GM12878 (cell line): Measurements from ENCODE around the gene IFT81. TPM values are rescaled to one million over a fixed set of nuclear protein-coding genes. Genes with fewer than 3 reads are reported as not detected.

Experiments used
- ATAC-seq: fragments of 200-7000 bp; cut with Tn5 transposase; 3 replicates; pipeline ENCODE4 v1.9.1; 2020; ENCODE audit warnings: mild to moderate bottlenecking, moderate library complexity
- BruUV-seq: library from RNA; stranded (reverse); fragments of 400-500 nt; replicated peaks from 2 replicates; lab custom pipeline; 2021; lab: Mats Ljungman, UMichigan
- CTCF ChIA-PET: fragments of 300-600 bp; sonication (Branson Sonifier 250); formaldehyde crosslinking; extraction: SDS; loops from one replicate; lab custom pipeline; 2021; ENCODE audit warnings: inconsistent platforms; lab: Yijun Ruan, JAX
- POLR2A ChIA-PET: fragments of 350-600 bp; formaldehyde crosslinking; extraction: SDS; loops from one replicate; lab custom pipeline; 2021; ENCODE audit warnings: inconsistent platforms; lab: Charles Lee
- RAD21 ChIA-PET: fragments of 300-600 bp; sonication (Branson Sonifier 250); formaldehyde crosslinking; loops from one replicate; lab custom pipeline; 2023; ENCODE audit warnings: antibody characterized with exemption; ENCODE audit not compliant: unreplicated experiment; lab: Charles Lee
- SMC1A ChIA-PET: fragments of 300-600 bp; sonication (Branson Sonifier 250); formaldehyde crosslinking; loops from one replicate; lab custom pipeline; 2023; ENCODE audit not compliant: unreplicated experiment, uncharacterized antibody; lab: Charles Lee
- DNase-seq: peaks from one replicate; pipeline ENCODE4 v3.0.0-alpha.2; 2011; ENCODE audit warnings: low read depth, low spot score
- FAIRE-seq: peaks from 3 replicates; lab custom pipeline; 2011; peaks lifted over from hg19 to GRCh38; lab: Jason Lieb, UNC
- H2AFZ ChIP-seq: 2 replicates; pipeline ENCODE4 v1.6.0; 2011; ENCODE audit warnings: low read depth, low read length, control low read depth; ENCODE audit not compliant: control insufficient read depth
- H3K27ac ChIP-seq: 2 replicates; pipeline ENCODE4 v1.5.1; 2011; ENCODE audit warnings: control low read depth; ENCODE audit not compliant: control insufficient read depth, insufficient read depth
- H3K27me3 ChIP-seq, 2 experiments: replicated peaks in 1 of 2; 2 replicates each; pipeline versions ENCODE4 v1.6.0 to v1.6.1; 2011; ENCODE audit warnings: low read length in 1 of 2; ENCODE audit not compliant: control insufficient read depth in 2 of 2, insufficient read depth in 2 of 2
- H3K36me3 ChIP-seq, 2 experiments: 2 replicates each; pipeline ENCODE4 v1.5.1; 2011; ENCODE audit warnings: low read length in 1 of 2; ENCODE audit not compliant: control insufficient read depth in 2 of 2, insufficient read depth in 2 of 2
- H3K4me1 ChIP-seq: 2 replicates; pipeline ENCODE4 v1.6.1; 2011; ENCODE audit warnings: mild to moderate bottlenecking, low read length, moderate library complexity, mixed read lengths; ENCODE audit not compliant: control insufficient read depth, insufficient read depth
- H3K4me2 ChIP-seq: 2 replicates; pipeline ENCODE4 v1.6.0; 2011; ENCODE audit warnings: control low read depth; ENCODE audit not compliant: control insufficient read depth, insufficient read depth
- H3K4me3 ChIP-seq: fragments of 200-600 bp; sonication (generic); 2 replicates; pipeline ENCODE4 v1.5.1; 2016
- H3K79me2 ChIP-seq: 2 replicates; pipeline ENCODE4 v1.6.0; 2011; ENCODE audit warnings: low read length; ENCODE audit not compliant: control insufficient read depth, insufficient read depth
- H3K9ac ChIP-seq: 2 replicates; pipeline ENCODE4 v1.8.0; 2011; ENCODE audit warnings: low read length, control low read depth, mixed read lengths; ENCODE audit not compliant: control insufficient read depth, insufficient read depth
- H3K9me3 ChIP-seq: replicated peaks from 3 replicates; pipeline ENCODE4 v1.5.1; 2011; ENCODE audit warnings: mild to moderate bottlenecking, low read length; ENCODE audit not compliant: control insufficient read depth, insufficient read depth
- H4K20me1 ChIP-seq: 2 replicates; pipeline ENCODE4 v1.6.0; 2011; ENCODE audit not compliant: control insufficient read depth, insufficient read depth
- ATF3 ChIP-seq: IDR thresholded peaks from 2 replicates; pipeline ENCODE4 v1.6.1; 2011; ENCODE audit warnings: low read depth, mild to moderate bottlenecking, low read length, moderate library complexity, borderline replicate concordance; ENCODE audit errors: extremely low read depth
- CBX3 ChIP-seq: fragments of 200-600 bp; sonication (generic); IDR thresholded peaks from 2 replicates; pipeline ENCODE4 v1.6.1; 2016; ENCODE audit warnings: low read depth, borderline replicate concordance
- CEBPB ChIP-seq, 2 experiments: fragments of 150-350 bp in 1 of 2; IDR thresholded peaks; 2 replicates each; pipeline ENCODE4 v1.6.1; 2012 to 2014; ENCODE audit warnings: low read depth in 2 of 2, low read length in 2 of 2, borderline replicate concordance in 1 of 2, inconsistent platforms in 1 of 2
- CHD1 ChIP-seq: IDR thresholded peaks from 2 replicates; pipeline ENCODE4 v1.6.1; 2012; ENCODE audit warnings: low read depth, low read length, improper control_type of control experiment
- E2F8 ChIP-seq: fragments of 450-650 bp; IDR thresholded peaks from 2 replicates; pipeline ENCODE4 v1.6.1; 2018; ENCODE audit warnings: mild to moderate bottlenecking, low read depth, moderate library complexity; ENCODE audit not compliant: partially characterized antibody
- ELK1 ChIP-seq: IDR thresholded peaks from 2 replicates; pipeline ENCODE4 v1.6.1; 2012; ENCODE audit warnings: low read depth, low read length, improper control_type of control experiment
- FOS ChIP-seq: IDR thresholded peaks from 3 replicates; pipeline ENCODE4 v1.6.1; 2011; ENCODE audit warnings: borderline replicate concordance; ENCODE audit not compliant: insufficient read length; ENCODE audit errors: extremely low read depth
- FOXK2 ChIP-seq: fragments of 450-650 bp; IDR thresholded peaks from 2 replicates; pipeline ENCODE4 v1.6.1; 2017; ENCODE audit warnings: mild to moderate bottlenecking, moderate library complexity
- IKZF1 ChIP-seq: fragments of 450-650 bp; conservative IDR thresholded peaks from 2 replicates; pipeline ENCODE4 v1.6.1; 2017; ENCODE audit warnings: antibody characterized with exemption, mild to moderate bottlenecking
- IRF3 ChIP-seq: fragments of 450-650 bp; IDR thresholded peaks from 2 replicates; pipeline ENCODE4 v1.6.1; 2014; ENCODE audit warnings: mild to moderate bottlenecking
- JUND ChIP-seq: IDR thresholded peaks from 2 replicates; pipeline ENCODE4 v1.6.1; 2012; ENCODE audit warnings: low read depth, mild to moderate bottlenecking, low read length, improper control_type of control experiment, moderate library complexity
- LARP7 ChIP-seq: fragments of 450-650 bp; IDR thresholded peaks from 2 replicates; pipeline ENCODE4 v1.6.1; 2017; ENCODE audit warnings: mild to moderate bottlenecking
- MAX ChIP-seq: IDR thresholded peaks from 2 replicates; pipeline ENCODE4 v1.6.1; 2012; ENCODE audit warnings: low read depth, low read length, improper control_type of control experiment
- NFXL1 ChIP-seq: fragments of 450-650 bp; IDR thresholded peaks from 2 replicates; pipeline ENCODE4 v1.6.1; 2017; ENCODE audit warnings: antibody characterized with exemption, mild to moderate bottlenecking, borderline replicate concordance
- RBBP5 ChIP-seq: fragments of 200-600 bp; sonication (generic); conservative IDR thresholded peaks from 2 replicates; pipeline ENCODE4 v1.6.1; 2016
- SMAD1 ChIP-seq: fragments of 450-650 bp; IDR thresholded peaks from 2 replicates; pipeline ENCODE4 v1.6.1; 2018; ENCODE audit warnings: mild to moderate bottlenecking, low read depth; ENCODE audit not compliant: partially characterized antibody
- YBX1 ChIP-seq: fragments of 450-650 bp; IDR thresholded peaks from 2 replicates; pipeline ENCODE4 v1.6.1; 2016; ENCODE audit warnings: antibody characterized with exemption
- YY1 ChIP-seq: IDR thresholded peaks from 2 replicates; pipeline ENCODE4 v1.6.1; 2011; ENCODE audit warnings: low read depth, mild to moderate bottlenecking, low read length
- ZSCAN29 ChIP-seq: fragments of 450-650 bp; IDR thresholded peaks from 2 replicates; pipeline ENCODE4 v1.6.1; 2017; ENCODE audit warnings: mild to moderate bottlenecking, moderate library complexity
- WGBS: methylation state at CpG from one replicate; pipeline ENCODE4 v1.1.6; 2016; ENCODE audit warnings: low lambda C conversion rate; ENCODE audit not compliant: insufficient replicate concordance, insufficient coverage; ENCODE audit errors: missing lambda C conversion rate; 5-methylcytosine and 5-hydroxymethylcytosine counted together
- in situ Hi-C: fragments of 300-500 bp; cut with MboI; formaldehyde crosslinking; loops from 9 replicates; pipeline ENCODE4 v1.14.3; 2018; ENCODE audit warnings: mixed read lengths
- intact Hi-C: fragments of 100-400 bp; cut with micrococcal nuclease; formaldehyde crosslinking; loops from one replicate; pipeline ENCODE4 v1.14.2; 2022; ENCODE audit not compliant: unreplicated experiment
- polyA plus RNA-seq, 11 experiments: library from polyadenylated mRNA; depleted of rRNA in 4 of 11; unstranded in 6 of 11; stranded (reverse) in 5 of 11; fragments of >200 nt; fragmentation: Nextera tagmentation in 4 of 11; fragmentation: Illumina TruSeq in 1 of 11; extraction: Ambion mirVana in 4 of 11; extraction: Trizol in 1 of 11; gene quantifications; 1 replicate in 1 of 11; 2 replicates in 10 of 11; pipeline versions ENCODE4 v1.2.1 to v1.2.3, GENCODE V29; 2011 to 2016; ENCODE audit warnings: inconsistent platforms in 2 of 11, missing spikeins in 2 of 11, low read depth in 1 of 11
- total RNA-seq, 4 experiments: library from RNA; depleted of rRNA in 3 of 4; stranded (reverse); fragments of >200 nt in 3 of 4; fragmentation: Illumina TruSeq in 1 of 4; extraction: Trizol in 1 of 4; gene quantifications; 2 replicates each; pipeline versions ENCODE4 v1.2.1 to v1.2.3, GENCODE V29; 2013 to 2021

The IFT81 gene
- total and polyA plus RNA-seq, 10 of the 15 experiments (the other 5 are each of a cell fraction or from before 2014, with no cell fraction given) = 4.1 to 9.9 (median 5.6) TPM

- no peak for TF ChIP-seq CBX3
Observed at GRCh38 chr12:110244372-110244771, 120.2 kb downstream of the IFT81 start (continued).

- Histone ChIP-seq H3K9ac (no peak overlapping the region; the same call in 1 of the 2 replicates), H3K36me3 (no peaks in the 10 kb centered on the region), H3K4me3 (no peak overlapping the region), H4K20me1 (no peaks in the 10 kb centered on the region), H3K9me3 (no peaks in the 10 kb centered on the region), H3K4me2 (no peak overlapping the region), H2AFZ (no peak overlapping the region), H3K27me3 (no peaks in the 10 kb centered on the region), H3K27ac (no peak overlapping the region), H3K4me1 (peaks cover 5% of the 10 kb centered on the region; the same call in 1 of the 2 replicates), H3K79me2 (no peaks in the 10 kb centered on the region)
- BruUV-seq = no TSS peak
- intact Hi-C loops = loop anchor here (1.0 kb wide), 1 partner anchor 145 kb away; no protein-coding TSS in a partner anchor
- in situ Hi-C loops = loop anchor here (5.0 kb wide), 1 partner anchor 143 kb away; no protein-coding TSS in a partner anchor
- no peak for FAIRE-seq
- ATAC-seq = no peak
- no peak for DNase-seq
- ChIA-PET CTCF (interaction anchor here (1.0 to 4.0 kb wide), 6 partner anchors 12 to 232 kb away, joined by 3 to 21 read pairs (median 4); no protein-coding TSS in a partner anchor), RAD21 (interaction anchor here (0.8 to 1.5 kb wide), 3 partner anchors 79 to 143 kb away, joined by 3 to 8 read pairs (median 3); no protein-coding TSS in a partner anchor), POLR2A (no interaction called here), SMC1A (interaction anchor here (0.6 to 1.1 kb wide), 4 partner anchors 70 to 221 kb away, joined by 3 to 4 read pairs (median 3); no protein-coding TSS in a partner anchor)
- WGBS = 64% methylated on average over 8 of the region's 8 CpGs
- TF ChIP-seq ATF3 = no peak
- TF ChIP-seq CHD1 = no peak
- no peak for TF ChIP-seq YBX1
- TF ChIP-seq ZSCAN29 = no peak
- TF ChIP-seq IRF3 = no peak
- no peak for TF ChIP-seq IKZF1
- no peak for TF ChIP-seq E2F8
- no peak for TF ChIP-seq FOXK2
- TF ChIP-seq NFXL1 = no peak
- no peak for TF ChIP-seq CEBPB (IDR thresholded peaks at IDR 0.05; ENCODE audit: borderline replicate concordance in 1 of 2, low read depth in 2 of 2, low read length in 2 of 2)
- no peak for TF ChIP-seq MAX
- no peak for TF ChIP-seq FOS
- no peak for TF ChIP-seq ELK1
- TF ChIP-seq RBBP5 = no peak
- TF ChIP-seq SMAD1 = no peak
- no peak for TF ChIP-seq YY1
- TF ChIP-seq JUND = no peak
- no peak for TF ChIP-seq LARP7
Observed at GRCh38 chr12:110244829-110245228, 120.7 kb downstream of the IFT81 start.
